Measurements from ENCODE around the gene SLC27A6. TPM values are rescaled to one million over a fixed set of nuclear protein-coding genes. Genes with fewer than 3 reads are reported as not detected.

The SLC27A6 gene
- total and polyA plus RNA-seq, 2 donors from 2014 or later, result not detected

DNA sequence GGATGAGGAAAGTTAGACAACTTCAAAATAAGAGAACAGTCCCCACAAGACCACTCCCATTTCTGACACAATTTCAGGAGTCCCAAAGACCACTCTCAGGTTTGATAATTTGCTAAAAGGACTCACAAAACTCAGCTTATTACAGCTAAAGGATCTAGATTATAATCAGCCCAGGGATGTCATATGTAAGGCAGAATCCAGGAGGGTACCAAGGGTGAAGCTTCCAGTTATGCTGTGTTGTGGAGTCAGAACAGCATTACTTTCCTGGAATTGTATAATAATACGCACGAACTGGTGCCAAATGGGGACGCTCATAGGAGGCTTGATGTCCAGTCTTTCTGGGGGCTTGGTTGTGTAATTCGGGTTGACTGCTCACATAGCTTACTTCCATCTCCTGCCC, 55.4 kb downstream of the SLC27A6 start:
- no peaks in the 10 kb centered on the region for H3K4me1 ChIP-seq (ENCODE audit: control insufficient read depth in 2 of 3, insufficient read depth in 2 of 3, low read depth in 1 of 3, low read length in 3 of 3)

GRCh38 chr5:129021744-129022143, 56.5 kb downstream of the SLC27A6 start:
- no peak overlapping the region for H3K9ac ChIP-seq (ENCODE audit: low read length in 3 of 3)
- H3K4me1 ChIP-seq (ENCODE audit: control insufficient read depth in 2 of 3, insufficient read depth in 2 of 3, low read depth in 1 of 3, low read length in 3 of 3), result no peaks in the 10 kb centered on the region
- TF ChIP-seq, protein P1, sequence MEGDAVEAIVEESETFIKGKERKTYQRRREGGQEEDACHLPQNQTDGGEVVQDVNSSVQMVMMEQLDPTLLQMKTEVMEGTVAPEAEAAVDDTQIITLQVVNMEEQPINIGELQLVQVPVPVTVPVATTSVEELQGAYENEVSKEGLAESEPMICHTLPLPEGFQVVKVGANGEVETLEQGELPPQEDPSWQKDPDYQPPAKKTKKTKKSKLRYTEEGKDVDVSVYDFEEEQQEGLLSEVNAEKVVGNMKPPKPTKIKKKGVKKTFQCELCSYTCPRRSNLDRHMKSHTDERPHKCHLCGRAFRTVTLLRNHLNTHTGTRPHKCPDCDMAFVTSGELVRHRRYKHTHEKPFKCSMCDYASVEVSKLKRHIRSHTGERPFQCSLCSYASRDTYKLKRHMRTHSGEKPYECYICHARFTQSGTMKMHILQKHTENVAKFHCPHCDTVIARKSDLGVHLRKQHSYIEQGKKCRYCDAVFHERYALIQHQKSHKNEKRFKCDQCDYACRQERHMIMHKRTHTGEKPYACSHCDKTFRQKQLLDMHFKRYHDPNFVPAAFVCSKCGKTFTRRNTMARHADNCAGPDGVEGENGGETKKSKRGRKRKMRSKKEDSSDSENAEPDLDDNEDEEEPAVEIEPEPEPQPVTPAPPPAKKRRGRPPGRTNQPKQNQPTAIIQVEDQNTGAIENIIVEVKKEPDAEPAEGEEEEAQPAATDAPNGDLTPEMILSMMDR (IDR thresholded peaks at IDR 0.05; ENCODE audit: borderline replicate concordance, extremely low read depth, insufficient read depth), result no peak
- intact Hi-C loops (cut with DNase I), result no loop called here
- H3K36me3 ChIP-seq (ENCODE audit: control insufficient read depth in 2 of 3, insufficient read depth in 3 of 3, low read length in 3 of 3), result no peaks in the 10 kb centered on the region
- H3K4me3 ChIP-seq (ENCODE audit: low read length in 3 of 3), result no peak overlapping the region
- DNase-seq, result no peak
- no peak for FAIRE-seq
- H3K9me3 ChIP-seq (ENCODE audit: control insufficient read depth in 2 of 3, insufficient read depth in 1 of 3, low read length in 3 of 3), result no peaks in the 10 kb centered on the region
- no peak overlapping the region for H3K27ac ChIP-seq (ENCODE audit: low read depth in 2 of 2, low read length in 2 of 2)
- H3K27me3 ChIP-seq (ENCODE audit: control insufficient read depth, insufficient read depth, low read length), result no peaks in the 10 kb centered on the region

More for the DNA sequence above, 55.4 kb downstream of the SLC27A6 start:
- H3K27ac ChIP-seq (ENCODE audit: low read depth in 2 of 2, low read length in 2 of 2), result no peak overlapping the region
- no peak for DNase-seq
- no peak for FAIRE-seq
- no peak overlapping the region for H3K9ac ChIP-seq (ENCODE audit: low read length in 3 of 3)
- no peaks in the 10 kb centered on the region for H3K27me3 ChIP-seq (ENCODE audit: control insufficient read depth, insufficient read depth, low read length)
- TF ChIP-seq, protein P1 (IDR thresholded peaks at IDR 0.05; ENCODE audit: borderline replicate concordance, extremely low read depth, insufficient read depth), result no peak
- H3K4me3 ChIP-seq (ENCODE audit: low read length in 3 of 3), result no peak overlapping the region
- H3K36me3 ChIP-seq (ENCODE audit: control insufficient read depth in 2 of 3, insufficient read depth in 3 of 3, low read length in 3 of 3), result no peaks in the 10 kb centered on the region
- no peaks in the 10 kb centered on the region for H3K9me3 ChIP-seq (ENCODE audit: control insufficient read depth in 2 of 3, insufficient read depth in 1 of 3, low read length in 3 of 3)
- intact Hi-C loops (cut with DNase I), result no loop called here

- Histone ChIP-seq H3K4me1 (ENCODE audit: control insufficient read depth in 2 of 3, insufficient read depth in 2 of 3, low read depth in 1 of 3, low read length in 3 of 3) (no peaks in the 10 kb centered on the region), H3K27me3 (ENCODE audit: control insufficient read depth, insufficient read depth, low read length) (no peaks in the 10 kb centered on the region), H3K27ac (ENCODE audit: low read depth in 2 of 2, low read length in 2 of 2) (no peak overlapping the region), H3K9me3 (ENCODE audit: control insufficient read depth in 2 of 3, insufficient read depth in 1 of 3, low read length in 3 of 3) (no peaks in the 10 kb centered on the region), H3K9ac (ENCODE audit: low read length in 3 of 3) (no peak overlapping the region), H3K36me3 (ENCODE audit: control insufficient read depth in 2 of 3, insufficient read depth in 3 of 3, low read length in 3 of 3) (no peaks in the 10 kb centered on the region), H3K4me3 (ENCODE audit: low read length in 3 of 3) (no peak overlapping the region)
- DNase-seq (no peak), FAIRE-seq (no peak)
- TF ChIP-seq, protein P1 (IDR thresholded peaks at IDR 0.05; ENCODE audit: borderline replicate concordance, extremely low read depth, insufficient read depth), result no peak
- intact Hi-C loops (cut with DNase I), result no loop called here
Observed at GRCh38 chr5:129022599-129022998, 57.3 kb downstream of the SLC27A6 start.

DNA sequence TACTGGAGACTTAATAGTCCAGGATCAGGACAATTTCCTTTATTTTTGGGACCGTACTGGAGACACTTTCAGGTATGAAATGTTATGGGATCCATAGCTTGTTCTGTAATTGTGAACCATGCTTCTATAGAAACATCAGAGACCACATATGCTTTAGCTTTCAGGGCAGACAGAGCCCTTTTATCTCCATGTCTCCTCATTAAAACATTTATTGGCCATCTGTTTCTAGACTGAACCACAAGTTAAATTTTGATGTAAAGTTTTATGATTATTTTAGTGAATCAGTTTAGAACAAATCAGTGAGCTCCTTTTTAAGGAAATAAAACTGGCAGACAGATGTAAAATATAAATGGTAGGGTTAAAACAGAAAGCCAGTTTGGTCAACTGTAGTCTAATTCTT, 62.0 kb downstream of the SLC27A6 start:
- Histone ChIP-seq H3K4me3 (ENCODE audit: low read length in 3 of 3) (no peak overlapping the region), H3K36me3 (ENCODE audit: control insufficient read depth in 2 of 3, insufficient read depth in 3 of 3, low read length in 3 of 3) (no peaks in the 10 kb centered on the region), H3K9ac (ENCODE audit: low read length in 3 of 3) (no peak overlapping the region), H3K27me3 (ENCODE audit: control insufficient read depth, insufficient read depth, low read length) (no peaks in the 10 kb centered on the region), H3K4me1 (ENCODE audit: control insufficient read depth in 2 of 3, insufficient read depth in 2 of 3, low read depth in 1 of 3, low read length in 3 of 3) (no peaks in the 10 kb centered on the region), H3K27ac (ENCODE audit: low read depth in 2 of 2, low read length in 2 of 2) (no peak overlapping the region), H3K9me3 (ENCODE audit: control insufficient read depth in 2 of 3, insufficient read depth in 1 of 3, low read length in 3 of 3) (no peaks in the 10 kb centered on the region)
- FAIRE-seq (no peak), DNase-seq (no peak)
- TF ChIP-seq, protein P1 (IDR thresholded peaks at IDR 0.05; ENCODE audit: borderline replicate concordance, extremely low read depth, insufficient read depth), result no peak
- intact Hi-C loops (cut with DNase I), result no loop called here
